AG04450 (cell line): ENCODE data around the gene RADIL. TPM values are rescaled to one million over a fixed set of nuclear protein-coding genes. Genes with fewer than 3 reads are reported as not detected.

Source experiments
- CTCF ChIA-PET: fragments of 300-600, 350-600 bp; formaldehyde crosslinking; extraction: SDS; loops from one replicate; lab custom pipeline; 2022; ENCODE audit warnings: antibody characterized with exemption, inconsistent platforms; lab: Charles Lee
- POLR2A ChIA-PET: fragments of 350-600 bp; formaldehyde crosslinking; extraction: SDS; loops from one replicate; lab custom pipeline; 2021; ENCODE audit warnings: antibody characterized with exemption, inconsistent platforms; lab: Yijun Ruan, JAX
- DNase-seq: peaks from one replicate; pipeline ENCODE4 v3.0.0-alpha.2; 2011; ENCODE audit warnings: low read depth, low spot score
- H3K27ac ChIP-seq: one replicate; pipeline ENCODE4 v1.5.1; 2012; ENCODE audit warnings: low read depth, low read length, control low read depth
- H3K27me3 ChIP-seq: one replicate; pipeline ENCODE4 v1.6.0; 2012; ENCODE audit warnings: low read length; ENCODE audit not compliant: control insufficient read depth, insufficient read depth
- H3K4me3 ChIP-seq: 2 replicates; pipeline ENCODE4 v1.5.1; 2011; ENCODE audit warnings: mild to moderate bottlenecking, low read depth, low read length, control low read depth
- H3K9me3 ChIP-seq: 2 replicates; pipeline ENCODE4 v1.5.1; 2012; ENCODE audit warnings: low read length; ENCODE audit not compliant: control insufficient read depth, insufficient read depth
- polyA plus RNA-seq: library from polyadenylated mRNA; depleted of rRNA; stranded (reverse); fragments of >200 nt; gene quantifications from 2 replicates; pipeline ENCODE4 v1.2.3, GENCODE V29; 2011
- TF ChIP-seq, protein P1 (sequence below): IDR thresholded peaks from 2 replicates; pipeline ENCODE4 v1.5.1; 2011; ENCODE audit warnings: low read depth, low read length, control low read depth, inconsistent platforms

The RADIL gene
- polyA plus RNA-seq, 1 experiment = 0.07 TPM

DNA sequence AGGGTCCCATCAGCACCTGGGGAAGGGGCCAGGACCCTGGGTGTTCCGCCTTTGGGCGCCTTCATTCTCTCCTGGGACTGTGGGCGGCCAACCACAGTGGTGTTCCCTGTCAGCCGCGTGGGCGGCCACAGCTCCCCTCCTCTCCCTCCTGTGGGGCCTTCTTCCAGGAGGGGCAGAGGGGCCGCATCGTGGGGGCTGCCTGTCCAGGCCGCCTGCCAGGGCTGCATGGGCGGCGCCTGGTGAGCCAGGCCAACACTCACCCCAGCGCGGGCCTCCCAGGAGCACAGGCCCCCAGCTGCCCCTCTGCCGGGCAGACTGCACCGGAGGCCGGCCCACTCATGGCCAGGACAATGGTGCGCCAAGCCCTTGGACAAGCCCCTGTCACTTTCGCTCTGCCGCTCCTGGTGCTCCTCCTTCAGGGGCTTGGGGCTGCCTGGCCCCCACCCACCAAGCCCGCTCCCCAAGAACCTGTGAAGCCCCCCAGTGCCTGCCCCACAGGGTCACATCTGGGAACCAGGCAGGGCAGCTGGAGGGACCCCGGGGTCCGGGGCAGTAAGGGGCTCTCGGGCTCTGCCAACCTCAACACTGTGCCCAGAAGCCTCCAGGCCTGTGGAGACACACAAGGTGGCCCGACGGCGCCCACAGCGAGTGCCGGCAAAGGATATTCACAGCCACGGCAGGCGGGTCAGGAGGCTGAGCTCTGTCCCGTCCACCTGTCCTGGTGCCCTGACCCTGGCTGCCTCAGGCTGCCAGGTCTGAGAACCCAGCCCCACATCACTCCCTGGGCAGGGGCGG, 65.3 kb downstream of the RADIL start:
- Histone ChIP-seq H3K4me3 (no peak overlapping the region), H3K27me3 (peaks cover 14% of the 10 kb centered on the region), H3K9me3 (peaks cover 3% of the 10 kb centered on the region; the same call in 1 of the 2 replicates), H3K27ac (no peak overlapping the region)
- ChIA-PET POLR2A (no interaction called here), CTCF (no interaction called here)
- no peak for DNase-seq
- TF ChIP-seq, protein P1, sequence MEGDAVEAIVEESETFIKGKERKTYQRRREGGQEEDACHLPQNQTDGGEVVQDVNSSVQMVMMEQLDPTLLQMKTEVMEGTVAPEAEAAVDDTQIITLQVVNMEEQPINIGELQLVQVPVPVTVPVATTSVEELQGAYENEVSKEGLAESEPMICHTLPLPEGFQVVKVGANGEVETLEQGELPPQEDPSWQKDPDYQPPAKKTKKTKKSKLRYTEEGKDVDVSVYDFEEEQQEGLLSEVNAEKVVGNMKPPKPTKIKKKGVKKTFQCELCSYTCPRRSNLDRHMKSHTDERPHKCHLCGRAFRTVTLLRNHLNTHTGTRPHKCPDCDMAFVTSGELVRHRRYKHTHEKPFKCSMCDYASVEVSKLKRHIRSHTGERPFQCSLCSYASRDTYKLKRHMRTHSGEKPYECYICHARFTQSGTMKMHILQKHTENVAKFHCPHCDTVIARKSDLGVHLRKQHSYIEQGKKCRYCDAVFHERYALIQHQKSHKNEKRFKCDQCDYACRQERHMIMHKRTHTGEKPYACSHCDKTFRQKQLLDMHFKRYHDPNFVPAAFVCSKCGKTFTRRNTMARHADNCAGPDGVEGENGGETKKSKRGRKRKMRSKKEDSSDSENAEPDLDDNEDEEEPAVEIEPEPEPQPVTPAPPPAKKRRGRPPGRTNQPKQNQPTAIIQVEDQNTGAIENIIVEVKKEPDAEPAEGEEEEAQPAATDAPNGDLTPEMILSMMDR = no peak

DNA sequence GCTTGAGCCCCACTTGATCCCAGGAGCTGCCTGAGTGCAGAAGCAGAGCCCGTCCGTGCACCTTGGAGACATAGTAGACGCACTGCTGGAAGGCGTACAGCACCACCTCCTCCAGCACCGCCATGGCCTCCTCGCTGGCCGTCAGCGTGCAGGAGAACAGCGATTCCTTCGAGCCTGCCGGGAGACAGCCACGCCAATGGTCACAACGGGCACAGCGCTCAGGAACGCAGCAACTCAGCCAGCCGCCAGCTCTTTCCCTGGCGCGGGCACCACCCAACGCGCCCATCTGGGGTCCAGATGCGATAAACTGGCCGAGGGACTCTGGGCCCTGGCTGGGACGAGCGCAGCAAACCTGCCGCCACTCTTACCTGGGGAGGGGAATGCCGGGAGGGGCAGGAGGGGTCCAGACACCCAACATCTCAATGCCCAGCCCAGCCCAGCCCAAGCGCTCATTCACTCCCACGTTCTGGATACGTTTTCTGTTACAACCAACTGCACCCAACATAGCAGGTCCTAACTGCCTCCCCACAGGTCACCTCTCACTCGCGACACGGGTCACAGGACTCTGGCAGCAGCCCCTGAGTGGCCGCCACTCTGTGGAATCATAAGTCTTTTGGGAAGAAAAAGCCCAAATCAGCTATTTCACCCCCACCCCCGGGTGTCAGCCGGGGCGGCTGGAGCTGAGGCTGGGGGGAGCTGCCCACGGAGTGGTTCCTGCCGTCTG, 66.2 kb downstream of the RADIL start:
- no peak for DNase-seq
- H3K27me3 ChIP-seq = peaks cover 16% of the 10 kb centered on the region
- TF ChIP-seq, protein P1 = no peak
- peaks cover 3% of the 10 kb centered on the region for H3K9me3 ChIP-seq
- no peak overlapping the region for H3K4me3 ChIP-seq
- ChIA-PET CTCF (no interaction called here), POLR2A (no interaction called here)
- H3K27ac ChIP-seq = no peak overlapping the region

DNA sequence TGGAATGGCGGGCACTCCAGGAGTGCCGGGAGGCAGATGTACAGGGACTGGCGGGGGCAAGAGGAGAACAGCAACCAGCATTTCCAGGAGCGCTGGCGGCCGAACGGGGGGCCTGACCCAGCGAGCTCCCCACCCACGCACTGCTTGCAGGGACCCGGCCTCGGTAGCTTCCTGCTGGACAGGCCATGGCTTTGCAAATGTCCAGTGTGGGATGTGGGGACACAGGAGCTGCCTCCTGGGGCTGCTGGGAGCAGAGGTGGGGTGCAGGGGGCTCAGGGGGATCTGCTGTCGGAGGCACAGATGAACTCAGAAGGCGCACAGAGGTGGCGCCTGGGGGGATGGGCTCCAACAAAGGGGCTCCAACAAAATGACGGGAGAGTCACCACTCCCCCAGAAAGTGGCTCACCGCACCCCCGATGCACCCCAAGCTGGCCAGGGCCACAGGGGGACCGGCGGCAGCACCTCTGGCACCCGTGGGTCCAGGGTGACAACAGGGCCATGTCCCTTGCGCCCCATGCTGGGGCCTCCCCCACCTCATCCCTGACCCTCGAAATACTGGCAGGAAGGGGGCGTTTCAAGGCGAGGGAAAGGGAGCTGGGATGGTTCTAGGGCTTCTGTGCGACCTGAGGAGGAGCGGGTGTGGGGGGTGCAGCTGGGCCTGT, 67.0 kb downstream of the RADIL start:
- no peak for DNase-seq
- H3K27ac ChIP-seq = no peak overlapping the region
- TF ChIP-seq, protein P1 = no peak
- H3K27me3 ChIP-seq = peaks cover 16% of the 10 kb centered on the region
- no peak overlapping the region for H3K4me3 ChIP-seq
- ChIA-PET POLR2A (no interaction called here), CTCF (no interaction called here)
- peaks cover 3% of the 10 kb centered on the region for H3K9me3 ChIP-seq

DNA sequence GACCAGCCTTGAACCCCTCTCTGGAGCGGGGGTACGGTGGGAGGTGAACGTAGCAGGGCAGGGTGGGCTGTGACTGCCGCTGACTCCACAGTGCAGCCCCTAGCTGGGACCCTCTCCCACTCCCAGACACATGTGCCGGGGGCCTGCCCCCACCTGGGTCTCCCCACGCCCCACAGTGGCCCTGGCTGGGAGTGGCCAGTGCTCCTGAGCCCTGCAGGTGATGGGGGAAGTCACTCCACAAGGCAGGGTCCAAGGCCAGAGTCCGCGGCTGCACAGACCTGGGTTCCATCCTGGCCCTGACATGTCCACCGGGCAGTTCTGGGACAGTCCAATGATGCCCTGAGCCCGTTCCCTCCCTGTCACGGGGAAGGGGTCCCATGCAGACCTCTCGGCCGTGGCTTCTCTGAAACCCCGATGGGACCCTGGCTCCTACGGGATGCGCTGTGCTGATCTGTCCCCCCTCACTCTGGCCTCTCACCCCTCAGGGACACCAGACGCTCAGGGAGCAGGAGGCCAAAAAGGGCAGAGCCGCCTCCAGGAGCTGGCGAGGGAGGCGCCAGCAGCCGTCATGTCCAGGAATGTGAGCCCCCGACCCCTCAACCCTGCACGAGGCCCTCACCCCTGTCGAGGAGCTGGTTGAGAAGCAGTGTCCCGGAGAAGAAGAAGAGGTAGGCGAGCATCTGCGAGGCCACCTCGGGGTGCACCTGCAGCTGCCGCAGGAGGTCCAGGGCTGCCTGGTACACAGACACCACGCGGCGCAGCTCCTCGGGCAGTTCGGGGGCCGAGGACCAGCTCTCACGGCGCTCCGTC, 67.7 kb downstream of the RADIL start:
- TF ChIP-seq, protein P1 = no peak
- Histone ChIP-seq H3K27ac (no peak overlapping the region), H3K4me3 (no peak overlapping the region), H3K9me3 (peaks cover 3% of the 10 kb centered on the region), H3K27me3 (peaks cover 16% of the 10 kb centered on the region)
- CTCF ChIA-PET = no interaction called here
- no peak for DNase-seq
- POLR2A ChIA-PET = no interaction called here
